Lower lobe of right lung (tissue), 2 donors: ENCODE data around the gene TNFRSF12A. TPM values are rescaled to one million over a fixed set of nuclear protein-coding genes. Genes with fewer than 3 reads are reported as not detected.

Experiments used
- ATAC-seq, 2 donors: fragments of 200-7000 bp; cut with Tn5 transposase; one replicate each; pipeline ENCODE4 v1.9.1; 2020 to 2022; ENCODE audit warnings: mild to moderate bottlenecking in 2 of 2, moderate library complexity in 2 of 2
- DNase-seq: peaks from one replicate; pipeline ENCODE4 v3.0.0-alpha.2; 2020
- H3K27ac ChIP-seq: fragments of 200-600 bp; one replicate; pipeline ENCODE4 v1.8.0; 2022
- H3K27me3 ChIP-seq: fragments of 200-600 bp; one replicate; pipeline ENCODE4 v1.8.0; 2022; ENCODE audit warnings: low read depth
- H3K36me3 ChIP-seq: fragments of 200-600 bp; one replicate; pipeline ENCODE4 v1.8.0; 2022; ENCODE audit warnings: mild to moderate bottlenecking
- H3K4me1 ChIP-seq: fragments of 200-600 bp; one replicate; pipeline ENCODE4 v1.8.0; 2022
- H3K4me3 ChIP-seq: fragments of 200-600 bp; one replicate; pipeline ENCODE4 v1.8.0; 2022; ENCODE audit warnings: mild to moderate bottlenecking
- H3K9me3 ChIP-seq: fragments of 200-600 bp; one replicate; pipeline ENCODE4 v1.8.0; 2022
- CTCF ChIP-seq: fragments of 200-600 bp; IDR thresholded peaks from one replicate; pipeline ENCODE4 v1.8.0; 2022; ENCODE audit warnings: antibody characterized with exemption, mild to moderate bottlenecking
- intact Hi-C: fragments of 100-400 bp; cut with DNase I; formaldehyde crosslinking; loops from one replicate; pipeline ENCODE4 v1.11.0; 2022
- total RNA-seq: library from RNA; stranded (reverse); fragmentation: NEBNext Ultra II Directional; extraction: Animal tissue kit (Norgen Biotek cat#: 25700); gene quantifications from one replicate; pipeline ENCODE4 v1.2.1, GENCODE V29; 2021
- donor health status: DM: no; HTN: yes; CAD: no; lungs with severe emphysema.

Gene TNFRSF12A
- total RNA-seq, 1 donor from 2014 or later, result 28.8 TPM

DNA sequence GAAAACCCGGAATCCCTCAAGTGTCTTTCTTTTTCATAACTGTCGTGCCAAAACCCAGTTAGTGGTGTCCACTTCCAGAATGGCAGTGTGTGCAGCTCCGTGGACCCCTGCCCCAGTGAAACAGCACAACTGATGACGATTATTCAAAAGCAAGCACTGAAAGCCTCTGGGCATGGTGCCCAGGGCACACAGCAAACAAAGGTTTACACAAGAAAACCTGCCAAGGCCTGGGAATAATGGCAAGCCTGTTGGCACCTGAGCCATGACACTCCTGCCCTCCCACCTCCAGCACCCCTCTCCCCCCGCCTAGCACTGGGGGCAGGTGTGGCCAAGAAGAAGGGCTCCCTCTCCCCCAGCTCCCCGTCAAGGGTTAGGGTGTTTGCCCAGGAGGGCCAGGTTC lies 42.7 kb upstream of the TNFRSF12A start:
- no peaks in the 10 kb centered on the region for H3K36me3 ChIP-seq
- no peak for TF ChIP-seq CTCF
- no peak overlapping the region for H3K4me3 ChIP-seq
- no peaks in the 10 kb centered on the region for H3K9me3 ChIP-seq
- H3K27me3 ChIP-seq, result peaks cover 4% of the 10 kb centered on the region
- H3K27ac ChIP-seq, result no peak overlapping the region
- ATAC-seq (peak; percentile 2 to 39), DNase-seq (peak; percentile 75)
- H3K4me1 ChIP-seq, result peaks cover 22% of the 10 kb centered on the region
- intact Hi-C loops, result no loop called here

DNA sequence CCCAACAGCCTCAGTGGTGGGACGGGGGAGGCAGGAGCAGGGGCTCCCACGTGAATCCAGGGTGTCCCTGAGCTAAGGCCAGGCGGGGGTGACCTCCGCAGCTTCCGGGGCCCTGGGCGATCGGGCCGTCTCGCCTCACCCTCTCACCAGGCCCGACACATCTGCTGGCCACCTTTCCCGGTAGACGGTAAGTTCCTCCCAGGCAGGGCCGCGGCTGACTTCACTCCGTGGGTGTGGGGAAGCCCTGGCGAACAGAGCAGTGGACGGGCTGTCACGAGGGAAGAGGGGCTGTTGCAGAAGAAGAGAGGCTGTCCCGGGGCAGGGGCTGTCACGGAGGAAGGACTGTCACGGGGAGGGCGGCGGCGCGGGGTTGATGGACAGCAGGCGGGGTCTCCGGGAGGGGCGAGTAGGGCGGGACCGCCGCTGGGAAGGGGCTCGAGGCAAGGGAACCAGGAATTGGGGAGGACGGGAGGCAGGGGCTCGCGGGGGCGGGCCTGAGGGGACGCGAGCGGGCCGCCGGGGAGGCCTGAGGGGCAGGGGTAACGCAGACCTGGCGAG lies 40.4 kb upstream of the TNFRSF12A start:
- intact Hi-C loops, result no loop called here
- Histone ChIP-seq H3K27me3 (peaks cover 4% of the 10 kb centered on the region), H3K4me1 (peaks cover 33% of the 10 kb centered on the region), H3K9me3 (no peaks in the 10 kb centered on the region), H3K4me3 (peak overlapping the region; percentile 67), H3K36me3 (no peaks in the 10 kb centered on the region), H3K27ac (no peak overlapping the region)
- DNase-seq, result no peak
- TF ChIP-seq CTCF, result no peak
- no peak for ATAC-seq

GRCh38 chr16:2980227-2981176 lies 39.7 kb upstream of the TNFRSF12A start, which contains the start of gene PKMYT1:
PKMYT1 (minus strand) TSS chr16:2980446; CDS start chr16:2979657, 789 bp downstream.
- DNase-seq, result peak; percentile 94
- Histone ChIP-seq H3K27me3 (peaks cover 4% of the 10 kb centered on the region), H3K4me3 (peak within 1 kb of the TSS; percentile 67), H3K9me3 (no peaks in the 10 kb centered on the region), H3K36me3 (no peaks in the 10 kb centered on the region), H3K4me1 (peaks cover 33% of the 10 kb centered on the region), H3K27ac (peak within 1 kb of the TSS; percentile 87)
- ATAC-seq, result peak; percentile 96
- intact Hi-C loops, result no loop called here
- no peak for TF ChIP-seq CTCF

- Histone ChIP-seq H3K4me1 (peaks cover 33% of the 10 kb centered on the region), H3K27me3 (peaks cover 4% of the 10 kb centered on the region), H3K4me3 (peak overlapping the region; percentile 67), H3K36me3 (no peaks in the 10 kb centered on the region), H3K9me3 (no peaks in the 10 kb centered on the region), H3K27ac (peak overlapping the region; percentile 87)
- intact Hi-C loops, result no loop called here
- DNase-seq (no peak), ATAC-seq (no peak)
- no peak for TF ChIP-seq CTCF
Observed at GRCh38 chr16:2981177-2981898, 38.8 kb upstream of the TNFRSF12A start.

DNA sequence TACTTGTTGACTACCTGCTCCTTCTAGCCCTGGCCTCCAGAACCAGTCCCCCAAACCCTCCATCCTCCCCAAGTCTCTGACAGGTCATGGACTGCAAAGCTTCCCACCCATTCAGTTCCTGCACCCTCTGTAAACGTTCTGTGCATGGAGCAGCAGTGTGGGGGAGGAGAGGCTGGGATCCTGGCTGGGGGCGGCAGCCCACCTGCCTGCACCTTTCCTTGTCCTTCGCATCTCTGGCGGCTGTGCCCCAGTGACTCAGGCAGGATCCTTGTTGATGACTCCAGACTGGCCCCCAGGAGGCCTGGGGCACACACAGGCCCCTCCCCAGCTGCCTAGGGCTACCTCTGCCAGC lies 38.3 kb upstream of the TNFRSF12A start:
- no peak for TF ChIP-seq CTCF
- no peak for ATAC-seq

More for the DNA sequence above, 38.3 kb upstream of the TNFRSF12A start:
- Histone ChIP-seq H3K4me3 (no peak overlapping the region), H3K9me3 (no peaks in the 10 kb centered on the region), H3K36me3 (no peaks in the 10 kb centered on the region), H3K27ac (no peak overlapping the region), H3K27me3 (peaks cover 5% of the 10 kb centered on the region), H3K4me1 (peaks cover 33% of the 10 kb centered on the region)
- DNase-seq, result no peak
- intact Hi-C loops, result no loop called here
